ENCODE measurements around the gene UBQLNL.

The UBQLNL gene

GRCh38 chr11:5524756-5525155, 8.3 kb upstream of the UBQLNL start:
- H3K4me3 ChIP-seq (ENCODE audit: low read depth, low read length), result no peak overlapping the region
- no peak for TF ChIP-seq MAX (IDR thresholded peaks at IDR 0.05; ENCODE audit: low read depth, low read length)
- TF ChIP-seq CTCF (IDR thresholded peaks at IDR 0.05; ENCODE audit: low read depth, low read length), result no peak
- TF ChIP-seq MYC (IDR thresholded peaks at IDR 0.05; ENCODE audit: low read depth, low read length), result no peak
- TF ChIP-seq POLR2A (IDR thresholded peaks at IDR 0.05; ENCODE audit: extremely low read depth, insufficient read length), result no peak
- no peak for DNase-seq (ENCODE audit: low read depth)

DNA sequence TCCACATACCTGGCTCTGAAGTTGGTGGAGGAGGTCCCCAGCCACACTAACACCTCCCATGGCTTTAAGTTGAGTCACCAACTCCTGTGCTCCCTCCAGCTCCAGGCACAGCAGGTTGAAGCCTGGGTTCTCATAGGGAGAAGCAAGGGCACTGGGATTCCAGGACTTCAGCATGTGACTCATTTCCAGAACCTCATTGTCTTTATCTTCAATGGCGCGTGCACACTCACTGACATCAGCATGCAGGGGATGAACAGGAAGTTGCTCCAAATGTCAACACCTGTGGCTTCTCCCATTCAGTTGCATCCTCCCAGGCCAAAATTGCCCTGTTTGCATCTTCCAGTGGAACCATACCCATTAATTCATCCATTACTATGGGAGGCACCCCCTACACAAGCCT, 5.8 kb upstream of the UBQLNL start:
- TF ChIP-seq POLR2A (IDR thresholded peaks at IDR 0.05; ENCODE audit: extremely low read depth, insufficient read length) (no peak), MAX (IDR thresholded peaks at IDR 0.05; ENCODE audit: low read depth, low read length) (no peak), CTCF (IDR thresholded peaks at IDR 0.05; ENCODE audit: low read depth, low read length) (no peak), MYC (IDR thresholded peaks at IDR 0.05; ENCODE audit: low read depth, low read length) (no peak)
- no peak overlapping the region for H3K4me3 ChIP-seq (ENCODE audit: low read depth, low read length)
- no peak for DNase-seq (ENCODE audit: low read depth)

GRCh38 chr11:5521540-5521939, 5.0 kb upstream of the UBQLNL start:
- no peak for TF ChIP-seq POLR2A (IDR thresholded peaks at IDR 0.05; ENCODE audit: extremely low read depth, insufficient read length)
- no peak for TF ChIP-seq CTCF (IDR thresholded peaks at IDR 0.05; ENCODE audit: low read depth, low read length)
- no peak for TF ChIP-seq MYC (IDR thresholded peaks at IDR 0.05; ENCODE audit: low read depth, low read length)
- no peak for TF ChIP-seq MAX (IDR thresholded peaks at IDR 0.05; ENCODE audit: low read depth, low read length)
- DNase-seq (ENCODE audit: low read depth), result no peak
- H3K4me3 ChIP-seq (ENCODE audit: low read depth, low read length), result no peak overlapping the region

DNA sequence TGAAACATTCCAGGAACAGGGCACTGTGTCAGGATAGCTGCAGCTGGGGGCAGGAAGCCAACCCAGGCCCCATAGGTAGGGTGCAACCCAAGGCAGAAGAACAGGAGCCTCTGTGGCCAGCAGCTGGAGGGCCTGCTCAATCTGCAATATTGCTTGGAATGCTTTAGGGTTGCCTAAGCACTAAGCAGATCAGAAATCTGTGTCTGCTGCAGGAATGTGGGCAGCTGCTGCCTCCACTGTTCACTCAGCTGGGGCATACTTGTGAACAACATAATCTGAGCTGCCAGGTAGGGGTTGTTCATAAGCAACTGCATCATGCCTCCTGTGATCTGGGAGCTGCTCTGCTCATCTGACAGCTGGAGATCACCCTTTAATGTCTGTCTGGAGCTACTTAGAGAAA, 1.7 kb downstream of the UBQLNL start:
- TF ChIP-seq CTCF (IDR thresholded peaks at IDR 0.05; ENCODE audit: low read depth, low read length), result no peak
- no peak for TF ChIP-seq POLR2A (IDR thresholded peaks at IDR 0.05; ENCODE audit: extremely low read depth, insufficient read length)
- TF ChIP-seq MAX (IDR thresholded peaks at IDR 0.05; ENCODE audit: low read depth, low read length), result no peak
- no peak for TF ChIP-seq MYC (IDR thresholded peaks at IDR 0.05; ENCODE audit: low read depth, low read length)
- no peak overlapping the region for H3K4me3 ChIP-seq (ENCODE audit: low read depth, low read length)
- DNase-seq (ENCODE audit: low read depth), result no peak

- TF ChIP-seq CTCF (IDR thresholded peaks at IDR 0.05; ENCODE audit: low read depth, low read length) (no peak), POLR2A (IDR thresholded peaks at IDR 0.05; ENCODE audit: extremely low read depth, insufficient read length) (no peak), MAX (IDR thresholded peaks at IDR 0.05; ENCODE audit: low read depth, low read length) (no peak), MYC (IDR thresholded peaks at IDR 0.05; ENCODE audit: low read depth, low read length) (no peak)
- no peak within 1 kb of the TSS for H3K4me3 ChIP-seq (ENCODE audit: low read depth, low read length)
- DNase-seq (ENCODE audit: low read depth), result no peak
These were observed 6.7 kb downstream of the UBQLNL start, which contains the start of gene UBQLN3 for GRCh38 chr11:5509803-5510202. Gene UBQLN3 (minus strand): TSS chr11:5509957. CDS start chr11:5509558, 399 bp downstream.

DNA sequence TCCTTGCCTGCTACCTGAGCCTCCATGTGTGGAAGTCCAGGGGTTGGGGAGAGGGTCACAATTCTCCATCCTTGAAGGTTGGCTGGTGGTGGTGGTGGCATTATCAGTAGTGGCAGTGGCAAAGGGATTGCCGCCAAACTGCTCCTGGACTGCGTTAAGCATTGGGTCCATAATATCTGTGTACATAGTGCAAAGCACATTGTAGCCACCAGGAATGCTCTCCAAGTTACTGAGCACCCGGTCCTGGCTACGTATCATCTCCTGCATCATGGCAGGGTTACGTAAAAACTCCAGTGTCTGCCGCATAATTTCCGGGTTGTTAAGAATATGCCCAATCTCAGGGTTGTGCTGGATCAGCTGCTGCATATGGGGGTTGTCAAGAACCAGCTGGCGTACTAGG, 7.9 kb downstream of the UBQLNL start:
- no peak for DNase-seq (ENCODE audit: low read depth)
- H3K4me3 ChIP-seq (ENCODE audit: low read depth, low read length), result no peak overlapping the region
- TF ChIP-seq CTCF (IDR thresholded peaks at IDR 0.05; ENCODE audit: low read depth, low read length) (no peak), MAX (IDR thresholded peaks at IDR 0.05; ENCODE audit: low read depth, low read length) (no peak), MYC (IDR thresholded peaks at IDR 0.05; ENCODE audit: low read depth, low read length) (no peak), POLR2A (IDR thresholded peaks at IDR 0.05; ENCODE audit: extremely low read depth, insufficient read length) (no peak)
